Ishikawa (cell line): ENCODE measurements around the gene DPYD.

Source experiments
- CEBPB ChIP-seq: IDR thresholded peaks from 2 replicates; pipeline ENCODE4 v1.6.1; 2012
- EGR1 ChIP-seq: IDR thresholded peaks from 2 replicates; pipeline ENCODE4 v1.6.1; 2012
- EP300 ChIP-seq: IDR thresholded peaks from 2 replicates; pipeline ENCODE4 v1.6.1; 2012; ENCODE audit warnings: borderline replicate concordance
- NFIC ChIP-seq: IDR thresholded peaks from 2 replicates; pipeline ENCODE4 v1.6.1; 2012
- RAD21 ChIP-seq: IDR thresholded peaks from 2 replicates; pipeline ENCODE4 v1.6.1; 2012; ENCODE audit warnings: low read depth
- REST ChIP-seq: IDR thresholded peaks from 2 replicates; pipeline ENCODE4 v1.6.1; 2012; ENCODE audit warnings: low read depth, mild to moderate bottlenecking
- TAF1 ChIP-seq: IDR thresholded peaks from 2 replicates; pipeline ENCODE4 v1.6.1; 2012; ENCODE audit warnings: low read depth, mild to moderate bottlenecking
- TCF12 ChIP-seq: IDR thresholded peaks from 2 replicates; pipeline ENCODE4 v1.6.1; 2012; ENCODE audit warnings: low read depth
- USF1 ChIP-seq: IDR thresholded peaks from 2 replicates; pipeline ENCODE4 v1.6.1; 2012
- YY1 ChIP-seq: IDR thresholded peaks from 2 replicates; pipeline ENCODE4 v1.6.1; 2012; ENCODE audit warnings: low read depth
- ZBTB7A ChIP-seq: IDR thresholded peaks from 2 replicates; pipeline ENCODE4 v1.6.1; 2012; ENCODE audit warnings: low read depth

GRCh38 chr1:97262842-97263241, 658.0 kb downstream of the DPYD start:
- no peak for TF ChIP-seq YY1
- no peak for TF ChIP-seq RAD21
- TF ChIP-seq USF1: no peak
- TF ChIP-seq CEBPB: no peak
- TF ChIP-seq TCF12: no peak
- TF ChIP-seq EP300: no peak
- no peak for TF ChIP-seq TAF1
- TF ChIP-seq NFIC: no peak
- no peak for TF ChIP-seq EGR1
- no peak for TF ChIP-seq ZBTB7A
- no peak for TF ChIP-seq REST
